Activated CD4-positive, alpha-beta T cell treated with anti-CD3 and anti-CD28 coated beads for 48 hours (primary cell): ENCODE measurements around the gene ETNK2.

Experiments
- DNase-seq: peaks from one replicate; pipeline ENCODE4 v3.0.0-alpha.2; 2020

The ETNK2 gene

GRCh38 chr1:204151552-204152309, at the start of gene ETNK2:
Gene ETNK2 (minus strand): TSS chr1:204152044. CDS start chr1:204151852, 192 bp downstream.
- DNase-seq = peak; percentile 31

GRCh38 chr1:204201348-204202040, 49.6 kb upstream of the ETNK2 start:
- DNase-seq = no peak

GRCh38 chr1:204199579-204199978, 47.7 kb upstream of the ETNK2 start:
- no peak for DNase-seq

GRCh38 chr1:204198348-204199340, 46.8 kb upstream of the ETNK2 start:
- DNase-seq = no peak

- DNase-seq = no peak
These were observed 45.2 kb upstream of the ETNK2 start for GRCh38 chr1:204197068-204197467.

- no peak for DNase-seq
These were observed 44.4 kb upstream of the ETNK2 start, which contains the start of gene KISS1 for GRCh38 chr1:204196068-204196795. Gene KISS1 (minus strand): TSS chr1:204196491. CDS start chr1:204192876, 3,615 bp downstream.

GRCh38 chr1:204194771-204195170, 42.9 kb upstream of the ETNK2 start:
- no peak for DNase-seq

- DNase-seq = no peak
These were observed 42.2 kb upstream of the ETNK2 start for GRCh38 chr1:204194080-204194479.

- no peak for DNase-seq
These were observed 40.9 kb upstream of the ETNK2 start for GRCh38 chr1:204192589-204193352.

- DNase-seq = no peak
These were observed 40.2 kb upstream of the ETNK2 start for GRCh38 chr1:204192046-204192445.

- DNase-seq = no peak
These were observed 39.6 kb upstream of the ETNK2 start for GRCh38 chr1:204191456-204191855.

GRCh38 chr1:204190212-204191211, 38.7 kb upstream of the ETNK2 start:
- peak; percentile 15 for DNase-seq

- DNase-seq = peak; percentile 11
These were observed 37.3 kb upstream of the ETNK2 start for GRCh38 chr1:204188959-204189639.

- DNase-seq = no peak
These were observed 34.8 kb upstream of the ETNK2 start for GRCh38 chr1:204186597-204186996.

- DNase-seq = no peak
These were observed 29.3 kb upstream of the ETNK2 start for GRCh38 chr1:204181116-204181515.

- DNase-seq = no peak
These were observed 28.3 kb upstream of the ETNK2 start for GRCh38 chr1:204180133-204180532.

GRCh38 chr1:204178487-204179281, 26.8 kb upstream of the ETNK2 start:
- no peak for DNase-seq

GRCh38 chr1:204177133-204177532, 25.3 kb upstream of the ETNK2 start:
- DNase-seq = no peak

GRCh38 chr1:204176049-204176448, 24.2 kb upstream of the ETNK2 start:
- no peak for DNase-seq
